NCI-H345 treated with DMSO at 0.1 percent for 48 hours (cell line): ENCODE results near the gene LCN1.
"Not testable (repeated sequence)": the region's sequence is repeated elsewhere in the genome, so short reads cannot be mapped to it uniquely, and the experiment has no call there.

Source experiments
- DNase-seq: peaks from one replicate; lab custom pipeline; 2025; ENCODE audit not compliant: unreplicated experiment; lab: John Stamatoyannopoulos, UW

LCN1 gene

DNA sequence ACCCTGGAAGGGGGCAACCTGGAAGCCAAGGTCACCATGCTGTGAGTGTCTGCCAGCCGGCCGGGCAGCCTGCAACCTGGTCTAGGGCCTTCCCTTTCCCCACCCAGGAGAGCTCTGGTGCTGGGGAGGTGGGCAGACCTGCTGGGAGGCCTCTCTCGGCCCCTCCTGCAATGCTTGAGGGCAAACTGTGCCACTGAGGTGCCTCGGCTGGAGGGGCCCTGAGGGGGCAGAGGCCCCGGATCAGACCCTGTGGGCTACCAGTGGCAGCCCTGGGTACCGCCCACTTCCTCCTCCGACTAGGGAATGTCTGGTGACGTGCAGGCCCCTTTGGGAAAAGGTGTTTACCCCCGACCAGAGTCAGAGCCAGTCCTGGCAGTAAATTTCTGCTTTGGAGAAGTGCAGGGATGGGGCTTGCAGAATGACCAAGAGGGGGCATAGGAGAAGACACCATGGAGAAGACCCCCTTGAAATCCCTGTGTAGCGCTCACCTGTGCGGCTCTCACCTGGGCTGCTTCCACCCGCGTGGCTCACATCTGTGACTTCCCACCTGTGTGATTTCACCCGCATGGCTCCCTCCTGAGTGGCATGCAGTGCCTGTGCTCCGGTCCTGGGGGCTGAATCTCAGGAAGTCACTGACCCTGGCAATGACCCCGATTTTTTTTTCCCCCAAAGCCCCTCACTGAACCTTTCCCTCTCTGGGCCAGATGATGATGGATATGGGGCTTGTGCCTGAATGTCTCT, 1.1 kb downstream of the LCN1 start:
- no peak for DNase-seq

GRCh38 chr9:135522931-135523330, 1.7 kb downstream of the LCN1 start:
- DNase-seq = no peak

GRCh38 chr9:135523521-135524129, 2.4 kb downstream of the LCN1 start:
- DNase-seq = no peak

DNA sequence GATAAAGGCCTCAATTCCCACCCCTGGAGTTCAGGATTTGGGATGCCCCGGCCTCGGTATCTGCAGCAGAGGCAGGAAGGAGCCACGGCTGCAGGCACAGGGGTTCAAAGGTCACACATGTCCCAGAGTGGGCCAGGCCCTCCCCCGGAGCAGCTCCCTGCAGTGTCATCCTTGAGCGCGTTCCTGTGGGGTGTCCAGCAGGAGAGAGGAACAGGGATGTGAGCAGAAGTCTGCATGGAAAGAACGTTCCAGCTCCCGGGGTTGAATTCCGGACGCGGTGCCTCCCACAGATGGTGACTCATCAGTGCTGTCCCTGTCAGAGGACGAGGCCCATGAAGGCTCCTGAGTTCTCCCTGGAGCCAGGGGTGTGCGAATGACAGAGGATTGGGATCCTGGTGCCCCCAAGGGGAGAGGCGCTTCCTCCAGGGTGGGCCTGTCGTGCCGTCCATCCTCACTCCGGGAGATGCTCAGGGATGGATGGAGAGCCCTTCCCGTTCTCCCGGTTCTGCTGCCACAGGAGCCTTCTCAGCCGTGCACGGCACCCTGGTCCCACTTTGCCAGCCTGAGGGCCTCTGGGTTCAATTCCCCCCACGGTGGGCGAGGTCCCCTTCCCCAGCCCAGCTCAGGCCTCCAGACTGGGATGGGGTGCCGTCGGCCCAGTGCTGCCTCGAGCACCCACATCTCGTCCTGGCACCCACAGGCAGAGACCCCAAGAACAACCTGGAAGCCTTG, 3.1 kb downstream of the LCN1 start:
- no peak for DNase-seq

DNA sequence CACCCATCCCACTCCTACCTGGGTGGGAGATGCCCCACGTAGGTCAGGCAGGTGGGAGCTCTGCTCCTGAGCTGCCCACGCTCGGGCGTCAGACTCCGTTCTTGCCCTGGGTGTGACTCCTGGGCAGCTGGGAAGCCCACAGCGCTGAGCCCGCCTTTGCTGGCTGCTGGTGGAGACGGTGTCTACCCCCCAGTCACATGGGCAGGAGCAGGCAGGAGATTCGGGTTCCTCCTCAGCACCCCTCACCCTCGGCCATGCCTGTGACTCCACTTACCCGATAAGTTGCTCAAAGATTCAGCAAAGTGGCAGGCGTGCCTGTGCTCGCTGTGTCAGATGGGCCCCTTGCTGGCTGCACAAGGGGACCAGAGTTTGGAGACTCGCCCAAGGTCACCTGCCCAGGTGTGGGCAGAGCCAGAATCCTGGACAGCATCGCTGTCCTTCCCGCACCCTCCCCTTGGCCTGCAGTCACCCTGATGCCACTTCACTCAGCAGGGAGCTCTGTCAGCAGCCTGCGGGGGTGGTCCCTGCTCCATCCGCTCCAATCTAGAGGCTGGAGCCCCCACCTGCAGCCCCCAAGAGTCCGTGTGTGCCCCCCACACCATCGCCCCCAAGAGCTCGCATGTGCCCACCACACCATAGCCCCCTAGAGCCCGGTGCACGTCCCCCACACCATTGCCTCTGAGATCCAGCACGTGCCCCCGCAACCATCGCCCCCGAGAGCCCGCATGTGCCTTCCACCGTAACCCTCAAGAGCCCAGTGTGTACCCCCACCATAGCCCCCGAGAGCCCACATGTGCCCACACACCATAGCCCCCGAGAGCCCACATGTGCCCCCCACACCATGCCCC, 4.2 kb downstream of the LCN1 start:
- DNase-seq = no peak

GRCh38 chr9:135526089-135526729, 5.0 kb downstream of the LCN1 start:
- DNase-seq = no peak

GRCh38 chr9:135526730-135527571, 5.7 kb downstream of the LCN1 start:
- no peak for DNase-seq

DNA sequence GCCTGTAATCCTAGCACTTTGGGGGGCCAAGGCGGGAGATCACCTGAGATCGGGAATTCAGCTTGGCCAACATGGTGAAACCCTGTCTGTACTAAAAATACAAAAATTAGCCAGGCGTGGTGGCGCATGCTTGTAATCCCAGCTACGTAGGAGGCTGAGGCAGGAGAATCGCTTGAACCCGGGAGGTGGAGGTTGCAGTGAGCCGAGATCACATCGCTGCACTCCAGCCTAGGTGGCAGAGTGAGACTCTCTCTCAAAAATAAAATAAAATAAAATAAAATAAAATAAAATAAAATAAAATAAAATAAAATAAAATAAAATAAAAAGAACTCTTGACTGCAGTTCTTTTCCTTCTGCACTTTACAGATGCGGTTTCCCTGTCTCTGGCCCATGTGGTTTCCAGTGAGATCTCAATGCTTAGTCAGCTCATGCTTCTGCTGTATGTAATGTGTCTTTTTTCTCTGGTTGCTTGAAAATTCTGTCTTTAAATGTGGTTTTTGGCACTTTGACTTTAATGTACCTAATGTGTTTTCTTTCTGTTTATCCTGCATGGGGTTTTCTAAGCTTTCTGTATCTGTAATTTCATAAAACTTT, 7.7 kb downstream of the LCN1 start:
- not testable (repeated sequence) for DNase-seq

- no peak for DNase-seq
Measured at GRCh38 chr9:135530146-135530545, 8.9 kb downstream of the LCN1 start.

- DNase-seq = no peak
Measured at GRCh38 chr9:135531096-135531495, 9.9 kb downstream of the LCN1 start.

GRCh38 chr9:135533113-135533512, 11.9 kb downstream of the LCN1 start:
- no peak for DNase-seq

- no peak for DNase-seq
Measured at GRCh38 chr9:135533674-135534073, 12.4 kb downstream of the LCN1 start.

- DNase-seq = not testable (repeated sequence)
Measured at GRCh38 chr9:135534192-135534711, 13.0 kb downstream of the LCN1 start.

- DNase-seq = not testable (repeated sequence)
Measured at GRCh38 chr9:135534826-135535225, 13.6 kb downstream of the LCN1 start.

DNA sequence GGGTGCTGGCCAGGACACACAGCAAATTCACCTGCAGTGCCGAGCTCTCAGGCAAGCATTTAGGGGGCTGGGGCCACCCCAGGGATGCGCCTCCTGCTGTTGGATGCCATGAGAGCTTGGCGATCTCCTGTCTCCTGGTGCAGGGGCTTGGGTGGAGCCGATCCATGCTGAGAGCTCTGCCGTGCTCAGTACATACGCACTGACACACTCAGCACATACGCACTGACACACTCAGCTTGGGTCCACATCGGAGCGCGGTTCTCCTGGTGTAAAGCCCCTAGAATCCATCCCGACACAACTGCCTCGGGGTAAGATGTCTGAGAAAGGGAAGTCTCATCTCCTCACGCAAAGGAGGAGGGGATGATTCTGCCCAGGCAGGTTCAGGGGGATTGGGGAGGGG, 14.4 kb downstream of the LCN1 start:
- DNase-seq = not testable (repeated sequence)

DNA sequence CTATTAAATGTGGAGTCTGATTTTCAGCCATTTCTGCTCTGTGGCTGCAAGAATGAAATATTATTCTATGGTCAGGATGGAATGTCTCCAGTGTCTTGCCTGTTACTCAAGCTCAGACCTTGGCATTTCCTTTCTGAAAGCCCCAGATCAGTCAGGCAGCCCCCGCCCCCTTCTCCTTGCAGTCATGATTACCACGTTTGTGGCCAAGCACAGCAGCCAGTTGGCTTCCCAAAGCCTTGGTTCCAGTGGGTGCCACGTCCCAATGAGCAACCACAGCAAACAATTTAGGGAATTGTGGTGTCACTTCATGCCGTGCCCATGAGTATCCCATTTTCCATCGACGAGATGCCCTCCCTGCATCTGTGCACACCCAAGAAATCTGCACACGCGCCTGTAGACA, 15.0 kb downstream of the LCN1 start:
- DNase-seq = no peak

GRCh38 chr9:135543262-135543894, 22.1 kb downstream of the LCN1 start:
- DNase-seq = not testable (repeated sequence)

DNA sequence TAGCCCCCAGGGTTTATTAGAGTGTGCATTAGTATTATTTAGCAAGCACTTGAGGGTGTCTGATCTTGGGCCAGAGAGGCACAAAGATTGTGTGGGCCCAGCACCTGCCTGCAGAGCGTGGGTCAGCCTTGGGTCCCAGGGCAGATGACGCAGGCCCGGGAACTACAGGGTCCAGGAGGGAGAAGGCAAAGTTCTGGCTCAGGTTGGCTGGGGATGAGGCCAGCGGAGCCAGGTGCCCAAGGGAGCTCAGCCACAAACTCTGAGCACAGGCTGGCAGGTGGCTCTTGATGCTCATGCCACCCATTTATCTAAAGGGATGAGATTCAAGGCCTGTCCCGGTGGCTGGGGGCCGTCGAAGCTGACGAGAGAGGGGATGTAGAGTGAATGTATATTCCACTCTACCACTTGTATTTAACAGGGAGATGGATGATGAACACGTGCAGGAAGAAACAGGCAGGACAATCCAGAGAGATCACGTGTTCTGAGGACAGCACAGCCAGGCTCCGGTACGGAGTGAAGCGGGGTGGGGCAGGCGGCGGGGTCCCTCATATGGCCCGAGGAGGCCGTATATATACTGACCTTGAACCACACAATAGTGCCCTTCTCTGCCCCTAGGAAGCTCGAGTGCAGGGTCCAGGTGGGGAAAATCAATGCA, 23.9 kb downstream of the LCN1 start:
- DNase-seq = no peak
